Loucy (cell line): Measurements from ENCODE around the gene ACSF3.

Experiments used
- H2AFZ ChIP-seq: fragments of 200-600 bp; sonication (generic); 2 replicates; pipeline ENCODE4 v1.6.0; 2016; ENCODE audit warnings: antibody characterized with exemption, mild to moderate bottlenecking, low read length, moderate library complexity
- H3F3A ChIP-seq: fragments of 200-600 bp; 2 replicates; pipeline ENCODE4 v1.6.0; 2016; ENCODE audit warnings: antibody characterized with exemption, low read depth, mild to moderate bottlenecking
- H3K27me3 ChIP-seq: fragments of 200-600 bp; sonication (generic); 2 replicates; pipeline ENCODE4 v1.6.1; 2014; ENCODE audit warnings: low read length, mild to moderate bottlenecking; ENCODE audit not compliant: insufficient read depth, poor library complexity, severe bottlenecking
- H3K36me3 ChIP-seq: fragments of 200-600 bp; sonication (generic); 2 replicates; pipeline ENCODE4 v1.6.1; 2016; ENCODE audit warnings: low read length; ENCODE audit not compliant: insufficient read depth
- H3K4me1 ChIP-seq: fragments of 200-600 bp; sonication (generic); 2 replicates; pipeline ENCODE4 v1.5.1; 2014; ENCODE audit warnings: low read length, mild to moderate bottlenecking; ENCODE audit not compliant: insufficient read depth, poor library complexity, severe bottlenecking
- H3K4me2 ChIP-seq: fragments of 200-600 bp; sonication (generic); 2 replicates; pipeline ENCODE4 v1.6.0; 2014; ENCODE audit warnings: antibody characterized with exemption, low read length, low read depth, mild to moderate bottlenecking; ENCODE audit not compliant: poor library complexity, severe bottlenecking
- H3K4me3 ChIP-seq: fragments of 200-600 bp; sonication (generic); 2 replicates; pipeline ENCODE4 v1.5.1; 2014; ENCODE audit warnings: low read length, mild to moderate bottlenecking, mixed read lengths; ENCODE audit not compliant: poor library complexity, severe bottlenecking
- H3K79me2 ChIP-seq: fragments of 200-600 bp; sonication (generic); 2 replicates; pipeline ENCODE4 v1.6.1; 2014; ENCODE audit warnings: low read length; ENCODE audit not compliant: insufficient read depth
- H3K9ac ChIP-seq: fragments of 200-600 bp; sonication (generic); 2 replicates; pipeline ENCODE4 v1.6.0; 2014; ENCODE audit warnings: mild to moderate bottlenecking, low read depth, low read length, moderate library complexity; ENCODE audit not compliant: poor library complexity, severe bottlenecking
- H3K9me2 ChIP-seq: fragments of 200-600 bp; sonication (generic); replicated peaks from 2 replicates; pipeline ENCODE4 v1.6.1; 2016; ENCODE audit warnings: low read depth, low read length, mixed read lengths
- H3K9me3 ChIP-seq: fragments of 200-600 bp; sonication (generic); 2 replicates; pipeline ENCODE4 v1.6.1; 2014; ENCODE audit warnings: mild to moderate bottlenecking, antibody characterized with exemption, low read length, low read depth; ENCODE audit not compliant: insufficient read depth
- H4K20me1 ChIP-seq: fragments of 200-600 bp; sonication (generic); 2 replicates; pipeline ENCODE4 v1.6.0; 2014; ENCODE audit warnings: antibody characterized with exemption, low read length, mild to moderate bottlenecking; ENCODE audit not compliant: insufficient read depth, poor library complexity, severe bottlenecking
- EZH2phosphoT487 ChIP-seq: fragments of 200-600 bp; IDR thresholded peaks from 2 replicates; pipeline ENCODE4 v1.6.1; 2018; ENCODE audit warnings: antibody characterized with exemption, mild to moderate bottlenecking, moderate library complexity, borderline replicate concordance
- TF ChIP-seq, protein P1 (sequence below): fragments of 200-600 bp; sonication (generic); conservative IDR thresholded peaks from 2 replicates; pipeline ENCODE4 v1.5.1; 2014; ENCODE audit warnings: mild to moderate bottlenecking, antibody characterized with exemption, low read length

The ACSF3 gene

DNA sequence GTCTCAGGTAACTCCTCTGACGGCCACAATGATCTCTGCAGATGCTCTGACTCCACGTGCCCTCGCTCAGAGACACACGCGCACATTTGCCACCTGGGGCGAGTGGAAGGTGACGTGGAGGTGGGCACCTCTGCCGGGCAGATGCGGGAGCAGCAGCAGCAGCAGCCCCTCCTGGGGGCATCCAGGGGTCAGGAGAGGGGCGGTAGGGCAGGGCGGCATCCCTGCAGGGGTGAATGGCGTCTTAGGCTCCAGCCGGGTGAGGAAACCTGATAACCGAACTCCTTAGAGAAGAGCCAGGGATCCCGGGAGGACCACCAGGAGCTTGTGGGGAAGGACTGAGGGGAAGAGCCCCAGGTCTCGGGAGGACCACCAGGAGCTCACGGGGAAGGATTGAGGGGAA, 43.3 kb downstream of the ACSF3 start:
- H3K27me3 ChIP-seq, result no peaks in the 10 kb centered on the region
- H2AFZ ChIP-seq, result no peak overlapping the region
- H3K4me1 ChIP-seq, result no peaks in the 10 kb centered on the region
- TF ChIP-seq, protein P1, sequence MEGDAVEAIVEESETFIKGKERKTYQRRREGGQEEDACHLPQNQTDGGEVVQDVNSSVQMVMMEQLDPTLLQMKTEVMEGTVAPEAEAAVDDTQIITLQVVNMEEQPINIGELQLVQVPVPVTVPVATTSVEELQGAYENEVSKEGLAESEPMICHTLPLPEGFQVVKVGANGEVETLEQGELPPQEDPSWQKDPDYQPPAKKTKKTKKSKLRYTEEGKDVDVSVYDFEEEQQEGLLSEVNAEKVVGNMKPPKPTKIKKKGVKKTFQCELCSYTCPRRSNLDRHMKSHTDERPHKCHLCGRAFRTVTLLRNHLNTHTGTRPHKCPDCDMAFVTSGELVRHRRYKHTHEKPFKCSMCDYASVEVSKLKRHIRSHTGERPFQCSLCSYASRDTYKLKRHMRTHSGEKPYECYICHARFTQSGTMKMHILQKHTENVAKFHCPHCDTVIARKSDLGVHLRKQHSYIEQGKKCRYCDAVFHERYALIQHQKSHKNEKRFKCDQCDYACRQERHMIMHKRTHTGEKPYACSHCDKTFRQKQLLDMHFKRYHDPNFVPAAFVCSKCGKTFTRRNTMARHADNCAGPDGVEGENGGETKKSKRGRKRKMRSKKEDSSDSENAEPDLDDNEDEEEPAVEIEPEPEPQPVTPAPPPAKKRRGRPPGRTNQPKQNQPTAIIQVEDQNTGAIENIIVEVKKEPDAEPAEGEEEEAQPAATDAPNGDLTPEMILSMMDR, result no peak
- TF ChIP-seq EZH2phosphoT487, result no peak
- no peaks in the 10 kb centered on the region for H3K9me2 ChIP-seq
- H3K9me3 ChIP-seq, result no peaks in the 10 kb centered on the region
- no peaks in the 10 kb centered on the region for H4K20me1 ChIP-seq
- no peak overlapping the region for H3K9ac ChIP-seq
- no peak overlapping the region for H3K4me2 ChIP-seq
- H3K4me3 ChIP-seq, result no peak overlapping the region
- H3K36me3 ChIP-seq, result no peaks in the 10 kb centered on the region
- no peaks in the 10 kb centered on the region for H3K79me2 ChIP-seq
- no peaks in the 10 kb centered on the region for H3F3A ChIP-seq

- H3K9me2 ChIP-seq, result no peaks in the 10 kb centered on the region
- H3K9ac ChIP-seq, result no peak overlapping the region
- no peak overlapping the region for H3K4me2 ChIP-seq
- H3K36me3 ChIP-seq, result no peaks in the 10 kb centered on the region
- no peak overlapping the region for H3K4me3 ChIP-seq
- no peaks in the 10 kb centered on the region for H3K4me1 ChIP-seq
- H4K20me1 ChIP-seq, result no peaks in the 10 kb centered on the region
- H3K27me3 ChIP-seq, result no peaks in the 10 kb centered on the region
- H3F3A ChIP-seq, result no peaks in the 10 kb centered on the region
- H3K79me2 ChIP-seq, result no peaks in the 10 kb centered on the region
- no peak for TF ChIP-seq EZH2phosphoT487
- TF ChIP-seq, protein P1, result no peak
- H2AFZ ChIP-seq, result no peak overlapping the region
- no peaks in the 10 kb centered on the region for H3K9me3 ChIP-seq
Measured at GRCh38 chr16:89137666-89138512, 44.2 kb downstream of the ACSF3 start.

- Histone ChIP-seq H2AFZ (no peak overlapping the region), H3K79me2 (no peaks in the 10 kb centered on the region), H3K36me3 (no peaks in the 10 kb centered on the region), H3K4me1 (no peaks in the 10 kb centered on the region), H3K4me2 (no peak overlapping the region), H3F3A (no peaks in the 10 kb centered on the region), H3K9me2 (no peaks in the 10 kb centered on the region), H3K9me3 (no peaks in the 10 kb centered on the region), H3K27me3 (no peaks in the 10 kb centered on the region), H4K20me1 (no peaks in the 10 kb centered on the region), H3K4me3 (no peak overlapping the region), H3K9ac (no peak overlapping the region)
- TF ChIP-seq EZH2phosphoT487, result no peak
- TF ChIP-seq, protein P1, result no peak
Measured at GRCh38 chr16:89138513-89138795, 44.8 kb downstream of the ACSF3 start.
